Measurements from ENCODE around the gene STOX1.

DNA sequence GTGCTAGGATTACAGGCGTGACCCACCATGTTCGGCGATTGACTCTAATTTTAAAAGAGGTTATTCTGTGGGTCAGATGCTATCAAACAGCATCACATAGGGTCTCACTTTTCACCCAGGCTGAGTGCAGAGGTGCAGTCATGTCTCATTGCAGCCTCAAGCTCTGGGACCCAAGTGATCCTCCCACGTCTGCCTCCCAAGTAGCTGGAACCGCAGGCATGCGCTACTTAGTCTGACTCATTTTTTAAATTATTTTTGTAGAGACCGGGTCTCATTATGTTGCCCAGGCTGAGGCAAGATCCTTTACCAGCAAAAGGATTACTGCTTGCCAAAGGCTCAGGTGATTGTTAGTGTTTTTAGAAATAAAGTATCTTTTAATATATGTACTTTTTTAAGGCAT, 42.9 kb upstream of the STOX1 start:
- TF ChIP-seq EP300 (conservative IDR thresholded peaks at IDR 0.05; ENCODE audit: poor library complexity, severe bottlenecking) (no peak), POLR2AphosphoS5 (IDR thresholded peaks at IDR 0.05) (no peak), SMC3 (conservative IDR thresholded peaks at IDR 0.05; ENCODE audit: poor library complexity) (no peak), MXI1 (conservative IDR thresholded peaks at IDR 0.05; ENCODE audit: poor library complexity, severe bottlenecking) (no peak), RAD21 (conservative IDR thresholded peaks at IDR 0.05) (no peak), EZH2 (IDR thresholded peaks at IDR 0.05; ENCODE audit: borderline replicate concordance, insufficient read depth, low read length, poor library complexity, severe bottlenecking) (no peak), REST (IDR thresholded peaks at IDR 0.05; ENCODE audit: borderline replicate concordance) (no peak), TAF1 (IDR thresholded peaks at IDR 0.05; ENCODE audit: low read depth) (no peak)
- TF ChIP-seq, protein P1, sequence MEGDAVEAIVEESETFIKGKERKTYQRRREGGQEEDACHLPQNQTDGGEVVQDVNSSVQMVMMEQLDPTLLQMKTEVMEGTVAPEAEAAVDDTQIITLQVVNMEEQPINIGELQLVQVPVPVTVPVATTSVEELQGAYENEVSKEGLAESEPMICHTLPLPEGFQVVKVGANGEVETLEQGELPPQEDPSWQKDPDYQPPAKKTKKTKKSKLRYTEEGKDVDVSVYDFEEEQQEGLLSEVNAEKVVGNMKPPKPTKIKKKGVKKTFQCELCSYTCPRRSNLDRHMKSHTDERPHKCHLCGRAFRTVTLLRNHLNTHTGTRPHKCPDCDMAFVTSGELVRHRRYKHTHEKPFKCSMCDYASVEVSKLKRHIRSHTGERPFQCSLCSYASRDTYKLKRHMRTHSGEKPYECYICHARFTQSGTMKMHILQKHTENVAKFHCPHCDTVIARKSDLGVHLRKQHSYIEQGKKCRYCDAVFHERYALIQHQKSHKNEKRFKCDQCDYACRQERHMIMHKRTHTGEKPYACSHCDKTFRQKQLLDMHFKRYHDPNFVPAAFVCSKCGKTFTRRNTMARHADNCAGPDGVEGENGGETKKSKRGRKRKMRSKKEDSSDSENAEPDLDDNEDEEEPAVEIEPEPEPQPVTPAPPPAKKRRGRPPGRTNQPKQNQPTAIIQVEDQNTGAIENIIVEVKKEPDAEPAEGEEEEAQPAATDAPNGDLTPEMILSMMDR (IDR thresholded peaks at IDR 0.05; ENCODE audit: poor library complexity, severe bottlenecking) = no peak

Data from neural cell (in vitro differentiated cells).